Pancreas (tissue), 10 donors: ENCODE measurements around the gene LTB4R2. TPM values are rescaled to one million over a fixed set of nuclear protein-coding genes. Genes with fewer than 3 reads are reported as not detected.

Source experiments
- ATAC-seq, 4 donors: fragments of 200-7000 bp; cut with Tn5 transposase; one replicate each; pipeline versions ENCODE4 v1.8.0 to v1.9.1; 2020; ENCODE audit warnings: mild to moderate bottlenecking in 4 of 4, moderate library complexity in 4 of 4
- DNase-seq, 6 donors: peaks; one replicate each; pipeline ENCODE4 v3.0.0-alpha.2; 2020
- FAIRE-seq: peaks from 2 replicates; lab custom pipeline; 2012; peaks lifted over from hg19 to GRCh38; lab: Jason Lieb, UNC
- H3K27ac ChIP-seq, 4 donors: fragments of 200-600 bp; sonication (generic); 1 replicate in 3 of 4; 2 replicates in 1 of 4; pipeline versions ENCODE4 v1.5.0 to v1.8.0; 2020
- H3K27me3 ChIP-seq, 4 donors: fragments of 200-600 bp; one replicate each; pipeline ENCODE4 v1.8.0; 2021
- H3K36me3 ChIP-seq, 3 donors: fragments of 200-600 bp; sonication (generic) in 1 of 3; one replicate each; pipeline versions ENCODE4 v1.5.0 to v1.8.0; 2020 to 2021
- H3K4me1 ChIP-seq, 3 donors: fragments of 200-600 bp; one replicate each; pipeline ENCODE4 v1.8.0; 2021
- H3K4me3 ChIP-seq, 4 donors: fragments of 200-600 bp; sonication (generic) in 2 of 4; one replicate each; pipeline versions ENCODE4 v1.5.0 to v1.8.0; 2020 to 2021
- H3K9me3 ChIP-seq, 4 donors: fragments of 200-600 bp; one replicate each; pipeline ENCODE4 v1.8.0; 2021
- WGBS, 2 donors: extraction: QIAGEN DNeasy Blood & Tissue Kit; methylation state at CpG; one replicate each; pipeline ENCODE4 v1.1.7; 2013; 5-methylcytosine and 5-hydroxymethylcytosine counted together
- intact Hi-C, 3 donors: fragments of 100-400 bp; cut with DNase I; formaldehyde crosslinking; loops; one replicate each; pipeline versions ENCODE4 v1.11.1 to v1.14.2; 2022
- polyA plus RNA-seq, 2 donors: library from polyadenylated mRNA; stranded (reverse); fragments of 200-250 nt; gene quantifications; one replicate each; pipeline ENCODE4 v1.2.3, GENCODE V29; 2013
- total RNA-seq, 6 donors: library from RNA; stranded (reverse); fragmentation: NEBNext Ultra II Directional in 4 of 6; extraction: Animal tissue kit (Norgen Biotek cat#: 25700) in 4 of 6; gene quantifications; one replicate each; pipeline versions ENCODE4 v1.2.1 to v1.2.4, GENCODE V29; 2021 to 2023
- TF ChIP-seq, protein P1 (sequence below), 4 donors: fragments of 200-600 bp; sonication (generic) in 3 of 4; IDR thresholded peaks; one replicate each; pipeline versions ENCODE4 v1.5.0 to v1.8.0; 2021; ENCODE audit warnings: antibody characterized with exemption in 4 of 4
- donor health status: healthy with polysubstance abuse.
- donor health status: DM: no; HTN: no; CAD: no; lungs with moderate emphysema.
- donor health status: DM: no; HTN: no; CAD: no.
- donor health status: control.
- donor health status: control.
- donor health status: Bipolar disorder and iron deficiency.
- donor health status: DM: yes; HTN: yes; CAD: no.
- donor health status: DM: no; HTN: no; CAD: no.
- donor health status: DM: no; HTN: no; CAD: no.
- donor health status: DM: yes; HTN: yes; CAD: no.

LTB4R2 gene
- total and polyA plus RNA-seq, 8 donors: 0.73 to 3.1 (median 2.2) TPM

DNA sequence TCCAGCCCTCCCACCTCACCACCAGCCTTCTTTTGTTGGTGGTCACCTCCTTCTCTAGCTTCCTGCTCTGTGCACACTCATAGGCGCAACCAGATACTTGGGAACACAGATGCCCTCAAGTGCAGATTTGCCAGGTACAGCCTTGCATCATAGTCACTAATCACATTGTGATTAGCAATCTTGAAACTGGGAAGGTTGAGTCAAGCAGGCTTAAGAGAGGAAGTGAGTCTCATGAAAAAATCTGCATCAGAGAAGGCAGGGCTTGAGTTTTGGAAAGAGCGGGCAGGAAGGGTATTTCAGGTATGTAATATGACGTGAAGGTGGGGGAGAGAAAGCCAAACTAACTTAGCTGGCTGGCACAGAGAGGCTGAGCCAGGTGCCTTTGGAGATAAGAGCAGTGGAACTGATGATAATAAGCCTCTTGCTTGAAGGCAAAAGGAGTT is 35.8 kb upstream of the LTB4R2 start:
- Histone ChIP-seq H3K4me3 (no peak overlapping the region), H3K36me3 (no peaks in the 10 kb centered on the region), H3K27me3 (no peaks in the 10 kb centered on the region), H3K9me3 (no peaks in the 10 kb centered on the region), H3K27ac (peak overlapping the region; percentile 44 to 97 (median 72)), H3K4me1 (peaks cover 11 to 25% (median 18%) of the 10 kb centered on the region in 3 donors)
- intact Hi-C loops: no loop called here
- FAIRE-seq (no peak), DNase-seq (peak in 5 of 6 donors; percentile 40 to 77 (median 63)), ATAC-seq (peak; percentile 51 to 72 (median 64))
- TF ChIP-seq, protein P1, sequence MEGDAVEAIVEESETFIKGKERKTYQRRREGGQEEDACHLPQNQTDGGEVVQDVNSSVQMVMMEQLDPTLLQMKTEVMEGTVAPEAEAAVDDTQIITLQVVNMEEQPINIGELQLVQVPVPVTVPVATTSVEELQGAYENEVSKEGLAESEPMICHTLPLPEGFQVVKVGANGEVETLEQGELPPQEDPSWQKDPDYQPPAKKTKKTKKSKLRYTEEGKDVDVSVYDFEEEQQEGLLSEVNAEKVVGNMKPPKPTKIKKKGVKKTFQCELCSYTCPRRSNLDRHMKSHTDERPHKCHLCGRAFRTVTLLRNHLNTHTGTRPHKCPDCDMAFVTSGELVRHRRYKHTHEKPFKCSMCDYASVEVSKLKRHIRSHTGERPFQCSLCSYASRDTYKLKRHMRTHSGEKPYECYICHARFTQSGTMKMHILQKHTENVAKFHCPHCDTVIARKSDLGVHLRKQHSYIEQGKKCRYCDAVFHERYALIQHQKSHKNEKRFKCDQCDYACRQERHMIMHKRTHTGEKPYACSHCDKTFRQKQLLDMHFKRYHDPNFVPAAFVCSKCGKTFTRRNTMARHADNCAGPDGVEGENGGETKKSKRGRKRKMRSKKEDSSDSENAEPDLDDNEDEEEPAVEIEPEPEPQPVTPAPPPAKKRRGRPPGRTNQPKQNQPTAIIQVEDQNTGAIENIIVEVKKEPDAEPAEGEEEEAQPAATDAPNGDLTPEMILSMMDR (IDR thresholded peaks at IDR 0.05): no peak
- WGBS, 2 donors: 24 to 33% methylated on average over 3 of the region's 3 CpGs

DNA sequence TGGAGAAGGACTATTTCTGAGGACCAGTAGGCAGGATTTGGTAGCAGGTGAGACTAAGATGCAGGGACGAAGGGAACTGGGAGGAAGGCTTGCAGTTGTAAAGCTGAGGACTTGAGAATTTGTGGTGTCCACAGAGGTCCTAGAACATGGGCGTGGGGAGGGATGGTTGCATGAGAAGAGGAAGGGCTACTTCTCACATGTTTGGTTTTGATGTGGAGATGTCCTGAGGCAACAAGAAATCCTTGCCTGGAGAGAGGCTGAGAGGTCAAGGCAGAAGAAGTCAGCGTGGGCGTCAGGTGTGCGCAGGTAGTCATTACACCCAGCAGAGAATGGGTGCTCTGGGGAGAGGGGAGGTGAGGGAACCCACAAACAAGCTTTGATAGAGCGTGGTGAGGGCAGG is 32.9 kb upstream of the LTB4R2 start:
- WGBS, 2 donors: 90 to 94% methylated on average over 6 of the region's 6 CpGs
- Histone ChIP-seq H3K4me1 (peaks cover 11 to 21% (median 18%) of the 10 kb centered on the region in 3 donors), H3K27ac (no peak overlapping the region), H3K9me3 (no peaks in the 10 kb centered on the region), H3K4me3 (no peak overlapping the region), H3K27me3 (no peaks in the 10 kb centered on the region), H3K36me3 (no peaks in the 10 kb centered on the region)
- FAIRE-seq (no peak), ATAC-seq (no peak), DNase-seq (no peak)
- intact Hi-C loops: no loop called here
- TF ChIP-seq, protein P1 (IDR thresholded peaks at IDR 0.05): no peak

DNA sequence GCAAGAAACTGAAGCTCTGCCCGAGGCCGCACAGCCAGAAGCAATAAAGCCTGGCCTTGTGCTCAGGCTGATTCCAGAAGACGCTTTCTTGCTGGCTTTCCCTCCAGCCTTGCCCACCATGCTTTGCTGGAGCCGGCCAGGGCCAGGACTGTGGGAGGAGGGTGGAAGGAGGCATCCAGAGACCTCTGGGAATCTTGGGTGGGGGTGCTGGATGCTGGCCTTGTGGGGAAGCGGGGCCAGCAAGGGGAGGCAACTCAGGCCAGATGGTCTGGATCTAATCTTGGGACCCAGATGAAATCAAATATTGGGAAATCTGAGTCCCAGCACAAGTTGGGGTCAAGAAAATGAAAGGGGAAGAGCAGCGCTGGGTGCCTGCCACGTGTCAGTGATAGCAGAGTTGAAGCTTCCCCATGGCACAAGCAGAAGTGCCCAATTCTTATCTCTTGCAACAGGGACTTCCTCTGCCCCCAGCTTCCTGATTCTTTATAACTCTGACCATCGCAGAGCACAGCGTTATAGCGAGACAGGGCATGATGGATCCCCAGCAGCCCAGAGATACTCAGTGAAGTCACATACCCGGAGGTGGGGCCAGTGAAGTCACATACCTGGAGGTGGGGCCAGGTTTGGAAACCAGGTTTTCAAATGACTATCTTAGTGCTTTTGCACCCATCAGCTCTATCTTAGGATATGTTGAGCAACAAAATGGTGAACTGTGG is 32.2 kb upstream of the LTB4R2 start:
- Histone ChIP-seq H3K36me3 (no peaks in the 10 kb centered on the region), H3K27ac (peak overlapping the region in 1 of 4 donors; percentile 43), H3K4me3 (no peak overlapping the region), H3K4me1 (peaks cover 11 to 14% (median 11%) of the 10 kb centered on the region in 3 donors), H3K9me3 (no peaks in the 10 kb centered on the region), H3K27me3 (no peaks in the 10 kb centered on the region)
- ATAC-seq (no peak), FAIRE-seq (no peak), DNase-seq (peak in 1 of 6 donors; percentile 20)
- intact Hi-C loops: no loop called here
- WGBS, 2 donors: 90 to 92% methylated on average over 11 of the region's 11 CpGs
- TF ChIP-seq, protein P1 (IDR thresholded peaks at IDR 0.05): no peak

DNA sequence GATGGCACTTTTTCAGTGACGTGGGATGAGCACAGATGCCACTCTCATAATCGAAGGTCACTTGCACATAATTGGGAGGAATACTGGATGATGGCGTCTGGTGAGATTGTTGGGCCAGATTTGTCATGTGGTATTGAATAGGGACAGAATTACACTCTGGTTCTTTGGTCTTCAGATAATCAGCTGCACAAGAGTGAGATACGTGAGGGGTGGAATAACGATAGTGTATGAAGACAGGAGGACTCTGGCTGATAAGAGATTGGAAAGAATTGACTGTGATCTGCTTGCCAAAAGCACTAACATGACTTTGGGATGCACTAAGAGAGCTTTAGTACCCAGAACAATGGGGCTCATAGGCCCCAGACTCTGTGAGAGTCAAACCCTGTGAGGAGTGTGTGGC is 31.5 kb upstream of the LTB4R2 start:
- no peak overlapping the region for H3K4me3 ChIP-seq
- TF ChIP-seq, protein P1 (IDR thresholded peaks at IDR 0.05): no peak
- H3K4me1 ChIP-seq: peaks cover 5 to 8% (median 6%) of the 10 kb centered on the region in 3 donors
- no peaks in the 10 kb centered on the region for H3K27me3 ChIP-seq
- no peak overlapping the region for H3K27ac ChIP-seq
- 78 to 90% methylated on average over 5 of the region's 5 CpGs for WGBS, 2 donors
- ATAC-seq (no peak), FAIRE-seq (no peak), DNase-seq (no peak)
- H3K36me3 ChIP-seq: no peaks in the 10 kb centered on the region
- no peaks in the 10 kb centered on the region for H3K9me3 ChIP-seq
- intact Hi-C loops: no loop called here
